K562 (cell line): ENCODE data around the gene ZNF891. TPM values are rescaled to one million over a fixed set of nuclear protein-coding genes. Genes with fewer than 3 reads are reported as not detected.

Experiments used
- ATAC-seq: fragments of 200-7000 bp; cut with Tn5 transposase; 3 replicates; pipeline ENCODE4 v1.9.1; 2020; ENCODE audit warnings: moderate library complexity
- BruUV-seq: library from RNA; stranded (reverse); fragments of 400-500 nt; replicated peaks from 2 replicates; lab custom pipeline; 2021; lab: Mats Ljungman, UMichigan
- CTCF ChIA-PET: fragments of 300-600 bp; formaldehyde crosslinking; extraction: SDS; loops from one replicate; lab custom pipeline; 2021; ENCODE audit warnings: low intra/inter-chr PET ratio; lab: Yijun Ruan, JAX
- POLR2A ChIA-PET: fragments of 300-600, 350-650 bp; sonication (Branson Sonifier 250); formaldehyde crosslinking; extraction: SDS; loops from one replicate; lab custom pipeline; 2021; ENCODE audit warnings: antibody characterized with exemption, inconsistent platforms; lab: Yijun Ruan, JAX
- DNase-seq, 4 experiments: peaks; one replicate each; pipeline versions ENCODE4 v3.0.0 to v3.0.0-alpha.2; 2011 to 2018; ENCODE audit warnings: low spot score in 3 of 4, mixed read lengths in 3 of 4; ENCODE audit errors: extremely low read depth in 1 of 4
- FAIRE-seq: peaks from 2 replicates; lab custom pipeline; 2011; peaks lifted over from hg19 to GRCh38; lab: Jason Lieb, UNC
- H2AFZ ChIP-seq: 2 replicates; pipeline ENCODE4 v1.6.0; 2011; ENCODE audit warnings: low read depth, low read length, control low read depth, inconsistent platforms
- H3K27ac ChIP-seq: fragments of 200-600 bp; 3 replicates; pipeline ENCODE4 v1.8.0; 2011; ENCODE audit warnings: low read depth, mild to moderate bottlenecking, control low read depth, inconsistent platforms, low read length, moderate library complexity, mixed read lengths; ENCODE audit errors: extremely low read depth
- H3K27me3 ChIP-seq, 2 experiments: fragments of 300-600 bp in 1 of 2; 2 replicates in 1 of 2; 3 replicates in 1 of 2; pipeline versions ENCODE4 v1.6.0 to v1.8.0; 2011; ENCODE audit warnings: inconsistent platforms in 2 of 2, low read length in 2 of 2, mild to moderate bottlenecking in 1 of 2, mixed read lengths in 1 of 2, moderate library complexity in 1 of 2; ENCODE audit not compliant: control insufficient read depth in 2 of 2, insufficient read depth in 2 of 2
- H3K36me3 ChIP-seq: fragments of 300-600 bp; 3 replicates; pipeline ENCODE4 v1.8.0; 2011; ENCODE audit warnings: mild to moderate bottlenecking, low read length, inconsistent platforms; ENCODE audit not compliant: control insufficient read depth, insufficient read depth
- H3K4me1 ChIP-seq, 2 experiments: fragments of 200-600 bp in 1 of 2; replicated peaks in 1 of 2; 2 replicates in 1 of 2; 3 replicates in 1 of 2; pipeline versions ENCODE4 v1.5.1 to v1.8.0; 2011; ENCODE audit warnings: inconsistent platforms in 2 of 2, low read length in 2 of 2, mild to moderate bottlenecking in 1 of 2, mixed read lengths in 1 of 2, moderate library complexity in 1 of 2; ENCODE audit not compliant: control insufficient read depth in 2 of 2, insufficient read depth in 2 of 2
- H3K4me2 ChIP-seq: 2 replicates; pipeline ENCODE4 v1.6.1; 2011; ENCODE audit warnings: low read length, control low read depth, inconsistent platforms, mixed read lengths; ENCODE audit not compliant: insufficient read depth
- H3K4me3 ChIP-seq: fragments of 200-600 bp; sonication (generic), shearing (Covaris generic); 2 replicates; pipeline ENCODE4 v1.5.1; 2016; ENCODE audit warnings: control low read depth, inconsistent platforms
- H3K79me2 ChIP-seq: fragments of 200-600 bp; 3 replicates; pipeline ENCODE4 v1.8.0; 2011; ENCODE audit warnings: low read length, inconsistent platforms; ENCODE audit not compliant: control insufficient read depth, insufficient read depth
- H3K9ac ChIP-seq, 2 experiments: 2 replicates each; pipeline versions ENCODE4 v1.6.0 to v1.6.1; 2011; ENCODE audit warnings: low read depth in 2 of 2, low read length in 2 of 2, control low read depth in 1 of 2, inconsistent platforms in 1 of 2, mild to moderate bottlenecking in 1 of 2, mixed read lengths in 1 of 2; ENCODE audit not compliant: insufficient read depth in 1 of 2
- H3K9me1 ChIP-seq: one replicate; pipeline ENCODE4 v1.6.0; 2011; ENCODE audit warnings: inconsistent platforms, mild to moderate bottlenecking, low read length, moderate library complexity; ENCODE audit not compliant: control insufficient read depth, insufficient read depth
- H3K9me3 ChIP-seq: replicated peaks from 2 replicates; pipeline ENCODE4 v1.5.1; 2011; ENCODE audit warnings: low read depth, low read length, inconsistent platforms; ENCODE audit not compliant: control insufficient read depth, insufficient read depth
- H4K20me1 ChIP-seq: replicated peaks from 2 replicates; pipeline ENCODE4 v1.6.1; 2011; ENCODE audit warnings: low read length, inconsistent platforms, mixed read lengths; ENCODE audit not compliant: control insufficient read depth, insufficient read depth
- CBFA2T2 ChIP-seq: fragments of 450-650 bp; conservative IDR thresholded peaks from 2 replicates; pipeline ENCODE4 v1.6.1; 2017; ENCODE audit warnings: mild to moderate bottlenecking
- EP300 ChIP-seq: IDR thresholded peaks from 2 replicates; pipeline ENCODE4 v1.6.1; 2012; ENCODE audit warnings: low read length, improper control_type of control experiment
- GABPA ChIP-seq: fragments of 200-800 bp; sonication (Bioruptor generic); conservative IDR thresholded peaks from 2 replicates; pipeline ENCODE4 v1.6.1; 2016; ENCODE audit warnings: low read depth, missing genetic modification characterization, missing compliant biosample characterization
- HDAC3 ChIP-seq: fragments of 450-650 bp; IDR thresholded peaks from 2 replicates; pipeline ENCODE4 v1.6.1; 2018; ENCODE audit warnings: borderline replicate concordance, mild to moderate bottlenecking, moderate library complexity; ENCODE audit not compliant: partially characterized antibody
- HMGN3 ChIP-seq: IDR thresholded peaks from 2 replicates; pipeline ENCODE4 v1.6.1; 2011; ENCODE audit warnings: borderline replicate concordance, low read depth, mild to moderate bottlenecking, mixed read lengths, low read length; ENCODE audit not compliant: insufficient read length; ENCODE audit errors: extremely low read depth
- MCM2 ChIP-seq: fragments of 450-650 bp; IDR thresholded peaks from 2 replicates; pipeline ENCODE4 v1.6.1; 2017; ENCODE audit warnings: low read depth, mild to moderate bottlenecking
- NBN ChIP-seq: fragments of 450-650 bp; IDR thresholded peaks from 2 replicates; pipeline ENCODE4 v1.6.1; 2016; ENCODE audit warnings: low read depth, mild to moderate bottlenecking
- TCF3 ChIP-seq: sonication (generic); formaldehyde crosslinking; IDR thresholded peaks from 2 replicates; pipeline ENCODE4 v1.4.0; 2020; ENCODE audit warnings: mild to moderate bottlenecking, missing genetic modification reagents
- YY1 ChIP-seq, 3 experiments: IDR thresholded peaks; 2 replicates each; pipeline ENCODE4 v1.6.1; 2011; ENCODE audit warnings: low read length in 2 of 3, mild to moderate bottlenecking in 2 of 3, moderate library complexity in 2 of 3, borderline replicate concordance in 1 of 3, control low read depth in 1 of 3, low read depth in 1 of 3; ENCODE audit not compliant: insufficient read depth in 3 of 3, insufficient replicate concordance in 2 of 3, control insufficient read depth in 1 of 3, insufficient read length in 1 of 3; ENCODE audit errors: extremely low read depth in 1 of 3
- ZNF280A ChIP-seq: fragments of 450-650 bp; IDR thresholded peaks from 2 replicates; pipeline ENCODE4 v1.6.1; 2018; ENCODE audit warnings: mild to moderate bottlenecking, low read depth; ENCODE audit not compliant: partially characterized antibody
- ZNF3 ChIP-seq: fragments of 250-450 bp; sonication (Bioruptor Pico); IDR thresholded peaks from 2 replicates; pipeline ENCODE4 v1.5.0; 2021; ENCODE audit warnings: mild to moderate bottlenecking, moderate library complexity
- ZSCAN29 ChIP-seq: fragments of 450-650 bp; IDR thresholded peaks from 2 replicates; pipeline ENCODE4 v1.6.1; 2017
- WGBS: fragments of 100-300 bp; shearing (Covaris generic); methylation state at CpG from one replicate; pipeline ENCODE4 v1.1.6; 2016; ENCODE audit warnings: low coverage, mixed read lengths; ENCODE audit not compliant: insufficient coverage; ENCODE audit errors: missing lambda C conversion rate; 5-methylcytosine and 5-hydroxymethylcytosine counted together
- in situ Hi-C: fragments of 300-500 bp; cut with MboI; formaldehyde crosslinking; loops from 4 replicates; pipeline ENCODE4 v1.15.0; 2018; ENCODE audit warnings: inconsistent platforms, mixed read lengths
- intact Hi-C: fragments of 100-400 bp; cut with micrococcal nuclease; formaldehyde crosslinking; loops from 2 replicates; pipeline ENCODE4 v1.14.2; 2022
- polyA plus RNA-seq, 8 experiments: library from polyadenylated mRNA; depleted of rRNA in 4 of 8; stranded (reverse) in 5 of 8; unstranded in 3 of 8; fragments of >200 nt; fragmentation: Nextera tagmentation in 2 of 8; fragmentation: Illumina TruSeq in 1 of 8; extraction: Ambion mirVana in 2 of 8; extraction: Trizol in 1 of 8; gene quantifications; 2 replicates each; pipeline versions ENCODE4 v1.2.1 to v1.2.3, GENCODE V29; 2011 to 2014; ENCODE audit warnings: inconsistent platforms in 1 of 8, missing spikeins in 1 of 8
- total RNA-seq, 7 experiments: library from RNA; depleted of rRNA in 6 of 7; stranded (reverse); fragments of >200 nt in 6 of 7; fragmentation: Illumina TruSeq in 2 of 7; extraction: Trizol in 2 of 7; gene quantifications; 2 replicates each; pipeline versions ENCODE4 v1.2.1 to v1.2.3, GENCODE V29; 2011 to 2021; ENCODE audit warnings: low replicate concordance in 1 of 7
- TF ChIP-seq, protein P1 (sequence below): sonication (generic); formaldehyde crosslinking; IDR thresholded peaks from 2 replicates; pipeline ENCODE4 v1.8.0; 2022; ENCODE audit warnings: missing genetic modification reagents, mild to moderate bottlenecking, borderline replicate concordance

The ZNF891 gene
- total and polyA plus RNA-seq, 9 of the 15 experiments (the other 6 are each of a cell fraction or from before 2014, with no cell fraction given) = 0.41 to 2.0 (median 1.3) TPM

GRCh38 chr12:133081159-133081780 is 48.8 kb downstream of the ZNF891 start:
- no TSS peak for BruUV-seq
- TF ChIP-seq CBFA2T2 (no peak), ZNF3 (CRISPR knock-in tag) (no peak), HDAC3 (no peak), MCM2 (no peak), GABPA (tag) (no peak), EP300 (no peak), ZNF280A (no peak), YY1 (IDR thresholded peaks at IDR 0.05; ENCODE audit: borderline replicate concordance in 1 of 3, control insufficient read depth in 1 of 3, extremely low read depth in 1 of 3, insufficient read depth in 3 of 3, insufficient read length in 1 of 3, insufficient replicate concordance in 2 of 3, low read depth in 1 of 3, low read length in 2 of 3) (peak in 1 of 3 experiments; percentile 8), TCF3 (0 out of 2 replicates have a peak, but pooled peaks have one; percentile 2), HMGN3 (peak; percentile 4), NBN (0 out of 2 replicates have a peak, but pooled peaks have one; percentile 6), ZSCAN29 (no peak)
- TF ChIP-seq, protein P1, sequence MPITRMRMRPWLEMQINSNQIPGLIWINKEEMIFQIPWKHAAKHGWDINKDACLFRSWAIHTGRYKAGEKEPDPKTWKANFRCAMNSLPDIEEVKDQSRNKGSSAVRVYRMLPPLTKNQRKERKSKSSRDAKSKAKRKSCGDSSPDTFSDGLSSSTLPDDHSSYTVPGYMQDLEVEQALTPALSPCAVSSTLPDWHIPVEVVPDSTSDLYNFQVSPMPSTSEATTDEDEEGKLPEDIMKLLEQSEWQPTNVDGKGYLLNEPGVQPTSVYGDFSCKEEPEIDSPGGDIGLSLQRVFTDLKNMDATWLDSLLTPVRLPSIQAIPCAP = no peak
- Histone ChIP-seq H3K79me2 (peaks cover 8% of the 10 kb centered on the region), H3K4me1 (peaks cover 5 to 10% of the 10 kb centered on the region in 2 experiments; a peak in 3 of 5 replicates), H3K4me3 (peak overlapping the region; percentile 91), H3K9me3 (peaks cover 25% of the 10 kb centered on the region), H3K27ac (peak overlapping the region; percentile 99), H2AFZ (peak overlapping the region; percentile 84), H3K9ac (peak overlapping the region; percentile 87 to 93), H4K20me1 (no peaks in the 10 kb centered on the region), H3K36me3 (peaks cover 17% of the 10 kb centered on the region; the same call in 2 of the 3 replicates), H3K4me2 (peak overlapping the region; percentile 75), H3K9me1 (no peaks in the 10 kb centered on the region), H3K27me3 (no peaks in the 10 kb centered on the region)
- DNase-seq (no peak), ATAC-seq (peak; percentile 62), FAIRE-seq (no peak)
- intact Hi-C loops = no loop called here
- in situ Hi-C loops = no loop called here
- 30% methylated on average over 17 of the region's 17 CpGs for WGBS
- POLR2A ChIA-PET = interaction anchor here (0.6 to 1.0 kb wide), 3 partner anchors 8 to 300 kb away, joined by 3 to 4 read pairs (median 3); no protein-coding TSS in a partner anchor
- CTCF ChIA-PET = interaction anchor here (0.6 kb wide), 1 partner anchor 100 kb away, joined by 3 read pairs; the partner anchor contains the start of gene ZNF268
